GM12875 (cell line): ENCODE data around the gene TMC8.
A peak's percentile ranks its signal among the peaks of the same experiment; 100 is the strongest.

Experiments used
- H3K4me3 ChIP-seq: one replicate; pipeline ENCODE4 v1.5.1; 2011; ENCODE audit warnings: low read depth, low read length, control low read depth
- CTCF ChIP-seq: IDR thresholded peaks from 2 replicates; pipeline ENCODE4 v1.5.1; 2011; ENCODE audit warnings: low read depth, mild to moderate bottlenecking, control low read depth, inconsistent platforms, low read length, moderate library complexity, borderline replicate concordance; ENCODE audit not compliant: insufficient read depth

Gene TMC8

GRCh38 chr17:78133179-78133951 is 2.8 kb downstream of the TMC8 start:
- no peak for TF ChIP-seq CTCF
- H3K4me3 ChIP-seq: peak overlapping the region; percentile 68

- TF ChIP-seq CTCF: peak; percentile 77
- H3K4me3 ChIP-seq: peak overlapping the region; percentile 68
These were observed 3.7 kb downstream of the TMC8 start for GRCh38 chr17:78133971-78134898.

GRCh38 chr17:78134899-78135385 is 4.4 kb downstream of the TMC8 start:
- H3K4me3 ChIP-seq: no peak overlapping the region
- TF ChIP-seq CTCF: no peak

- TF ChIP-seq CTCF: no peak
- H3K4me3 ChIP-seq: no peak overlapping the region
These were observed 5.4 kb downstream of the TMC8 start for GRCh38 chr17:78135858-78136500.

- TF ChIP-seq CTCF: peak; percentile 87
- no peak overlapping the region for H3K4me3 ChIP-seq
These were observed 7.0 kb downstream of the TMC8 start for GRCh38 chr17:78137392-78138203.
